PC-3 (cell line): ENCODE data around the gene AFTPH. TPM values are rescaled to one million over a fixed set of nuclear protein-coding genes. Genes with fewer than 3 reads are reported as not detected.

Source experiments
- ATAC-seq: fragments of 200-7000 bp; cut with Tn5 transposase; 2 replicates; pipeline ENCODE4 v1.9.1; 2020; ENCODE audit warnings: mild to moderate bottlenecking, moderate library complexity
- BruUV-seq: library from RNA; stranded (reverse); fragments of 400-500 nt; replicated peaks from 2 replicates; lab custom pipeline; 2021; lab: Mats Ljungman, UMichigan
- CTCF ChIA-PET: fragments of 300-600 bp; sonication (Branson Sonifier 250); formaldehyde crosslinking; loops from one replicate; lab custom pipeline; 2022; ENCODE audit warnings: antibody characterized with exemption; lab: Charles Lee
- POLR2A ChIA-PET: fragments of 300-600 bp; sonication (Branson Sonifier 250); formaldehyde crosslinking; loops from one replicate; lab custom pipeline; 2022; ENCODE audit warnings: antibody characterized with exemption; ENCODE audit not compliant: unreplicated experiment; lab: Charles Lee
- DNase-seq: peaks from one replicate; pipeline ENCODE4 v3.0.0-alpha.2; 2015
- H2AFZ ChIP-seq: fragments of 300-600 bp; sonication (generic); 2 replicates; pipeline ENCODE4 v1.6.0; 2016; ENCODE audit warnings: antibody characterized with exemption, low read length
- H3F3A ChIP-seq: fragments of 300-600 bp; sonication (generic); one replicate; pipeline ENCODE4 v1.6.0; 2017; ENCODE audit warnings: antibody characterized with exemption, low read length, control low read depth, mild to moderate bottlenecking; ENCODE audit not compliant: unreplicated experiment
- H3K27ac ChIP-seq: fragments of 300-600 bp; sonication (generic); 2 replicates; pipeline ENCODE4 v1.5.1; 2016; ENCODE audit warnings: mild to moderate bottlenecking, low read length
- H3K27me3 ChIP-seq: fragments of 300-600 bp; sonication (generic); 2 replicates; pipeline ENCODE4 v1.6.1; 2016; ENCODE audit warnings: low read length, mixed read lengths
- H3K36me3 ChIP-seq: fragments of 300-600 bp; sonication (generic); 2 replicates; pipeline ENCODE4 v1.6.1; 2016; ENCODE audit warnings: low read depth, mixed run types, low read length, mixed read lengths
- H3K4me1 ChIP-seq: fragments of 300-600 bp; sonication (generic); 2 replicates; pipeline ENCODE4 v1.5.1; 2016; ENCODE audit warnings: low read length; ENCODE audit not compliant: insufficient read depth
- H3K4me2 ChIP-seq: fragments of 300-600 bp; sonication (generic); 2 replicates; pipeline ENCODE4 v1.6.0; 2016; ENCODE audit warnings: low read length
- H3K4me3 ChIP-seq: fragments of 300-600 bp; sonication (generic); 2 replicates; pipeline ENCODE4 v1.5.1; 2016; ENCODE audit warnings: mild to moderate bottlenecking, low read length, mixed read lengths
- H3K79me2 ChIP-seq: fragments of 300-600 bp; sonication (generic); 2 replicates; pipeline ENCODE4 v1.6.1; 2017; ENCODE audit warnings: low read length, mixed read lengths
- H3K9ac ChIP-seq: fragments of 300-600 bp; sonication (generic); 2 replicates; pipeline ENCODE4 v1.6.0; 2016; ENCODE audit warnings: mild to moderate bottlenecking, low read length
- H3K9me2 ChIP-seq: fragments of 300-600 bp; sonication (generic); replicated peaks from 2 replicates; pipeline ENCODE4 v1.6.1; 2016; ENCODE audit warnings: mixed run types, low read length, mixed read lengths
- H3K9me3 ChIP-seq: fragments of 300-600 bp; sonication (generic); 2 replicates; pipeline ENCODE4 v1.6.1; 2016; ENCODE audit warnings: low read length, mixed read lengths
- H4K20me1 ChIP-seq: fragments of 300-600 bp; sonication (generic); 2 replicates; pipeline ENCODE4 v1.6.1; 2016; ENCODE audit warnings: low read length, mixed read lengths
- CTCF ChIP-seq: fragments of 300-600 bp; sonication (generic); conservative IDR thresholded peaks from 2 replicates; pipeline ENCODE4 v1.5.1; 2017; ENCODE audit warnings: antibody characterized with exemption, low read depth, mild to moderate bottlenecking, low read length
- EZH2 ChIP-seq: fragments of 300-600 bp; sonication (generic); IDR thresholded peaks from one replicate; pipeline ENCODE4 v1.6.1; 2017; ENCODE audit warnings: antibody characterized with exemption, mild to moderate bottlenecking, low read length; ENCODE audit not compliant: unreplicated experiment
- EZH2phosphoT487 ChIP-seq: fragments of 300-600 bp; sonication (generic); IDR thresholded peaks from 2 replicates; pipeline ENCODE4 v1.6.1; 2018; ENCODE audit warnings: mild to moderate bottlenecking, antibody characterized with exemption, low read length, borderline replicate concordance
- intact Hi-C: fragments of 100-400 bp; cut with micrococcal nuclease; formaldehyde crosslinking; loops from 2 replicates; pipeline ENCODE4 v1.9.0; 2023
- total RNA-seq: library from RNA; depleted of rRNA; stranded (reverse); fragments of >200 nt; gene quantifications from 2 replicates; pipeline ENCODE4 v1.2.3, GENCODE V29; 2014

AFTPH gene
- total RNA-seq, 1 experiment from 2014 or later: 26.6 TPM

- no peak overlapping the region for H3K9ac ChIP-seq
- H3K79me2 ChIP-seq: no peaks in the 10 kb centered on the region
- no peak overlapping the region for H3K4me2 ChIP-seq
- no peak overlapping the region for H3K27ac ChIP-seq
- H3K9me3 ChIP-seq: no peaks in the 10 kb centered on the region
- DNase-seq (no peak), ATAC-seq (no peak)
- H4K20me1 ChIP-seq: no peaks in the 10 kb centered on the region
- ChIA-PET POLR2A (no interaction called here), CTCF (no interaction called here)
- H3K27me3 ChIP-seq: no peaks in the 10 kb centered on the region
- BruUV-seq: no TSS peak
- no peaks in the 10 kb centered on the region for H3K9me2 ChIP-seq
- TF ChIP-seq EZH2phosphoT487: no peak
- no peak for TF ChIP-seq EZH2
- TF ChIP-seq CTCF: no peak
- no peaks in the 10 kb centered on the region for H3K36me3 ChIP-seq
- H3K4me1 ChIP-seq: no peaks in the 10 kb centered on the region
- intact Hi-C loops: no loop called here
- H2AFZ ChIP-seq: no peak overlapping the region
- no peak overlapping the region for H3K4me3 ChIP-seq
- no peaks in the 10 kb centered on the region for H3F3A ChIP-seq
Observed at GRCh38 chr2:64624108-64624610, 100.0 kb downstream of the AFTPH start.

GRCh38 chr2:64624862-64625261, 100.7 kb downstream of the AFTPH start:
- CTCF ChIA-PET: no interaction called here
- H3K4me1 ChIP-seq: no peaks in the 10 kb centered on the region

More at GRCh38 chr2:64624862-64625261, 100.7 kb downstream of the AFTPH start:
- Histone ChIP-seq H3F3A (no peaks in the 10 kb centered on the region), H3K9me3 (no peaks in the 10 kb centered on the region), H3K27me3 (no peaks in the 10 kb centered on the region), H3K36me3 (no peaks in the 10 kb centered on the region), H2AFZ (no peak overlapping the region), H4K20me1 (no peaks in the 10 kb centered on the region), H3K4me2 (no peak overlapping the region), H3K79me2 (no peaks in the 10 kb centered on the region), H3K4me3 (no peak overlapping the region), H3K27ac (no peak overlapping the region), H3K9ac (no peak overlapping the region), H3K9me2 (no peaks in the 10 kb centered on the region)
- ATAC-seq (no peak), DNase-seq (no peak)
- TF ChIP-seq EZH2 (no peak), EZH2phosphoT487 (no peak), CTCF (no peak)
- POLR2A ChIA-PET: no interaction called here
- no TSS peak for BruUV-seq
- intact Hi-C loops: no loop called here
